ENCODE results near the gene PRKAA2.
"Not testable (repeated sequence)": the region's sequence is repeated elsewhere in the genome, so short reads cannot be mapped to it uniquely, and the experiment has no call there.

The PRKAA2 gene
- long read RNA-seq, donor 1, result 0 reads
- long read RNA-seq, donor 2, result 0 reads
- long read RNA-seq, donor 3, result 0 reads
- long read RNA-seq, donor 4, full-length matches to known transcripts, result 1 of 1 reads
- long read RNA-seq, donor 4, partial matches to known transcripts, result 0 of 1 reads
- long read RNA-seq, donor 4, other reads (novel, unspliced or antisense), result 0 of 1 reads
- long read RNA-seq, donor 5, full-length matches to known transcripts, result 1 of 1 reads
- long read RNA-seq, donor 5, partial matches to known transcripts, result 0 of 1 reads
- long read RNA-seq, donor 5, other reads (novel, unspliced or antisense), result 0 of 1 reads
- long read RNA-seq, donor 6, full-length matches to known transcripts, result 1 of 1 reads
- long read RNA-seq, donor 6, partial matches to known transcripts, result 0 of 1 reads
- long read RNA-seq, donor 6, other reads (novel, unspliced or antisense), result 0 of 1 reads
- long read RNA-seq, donor 7, full-length matches to known transcripts, result 2 of 2 reads
- long read RNA-seq, donor 7, partial matches to known transcripts, result 0 of 2 reads
- long read RNA-seq, donor 7, other reads (novel, unspliced or antisense), result 0 of 2 reads
- long read RNA-seq, donor 8, full-length matches to known transcripts, result 4 of 4 reads
- long read RNA-seq, donor 8, partial matches to known transcripts, result 0 of 4 reads
- long read RNA-seq, donor 8, other reads (novel, unspliced or antisense), result 0 of 4 reads

GRCh38 chr1:56644919-56645676, at the start of gene PRKAA2:
Gene PRKAA2, plus strand, starts transcription at chr1:56645314. Its CDS starts 74 bp downstream, at chr1:56645388.
- peak; percentile 90 for DNase-seq

DNA sequence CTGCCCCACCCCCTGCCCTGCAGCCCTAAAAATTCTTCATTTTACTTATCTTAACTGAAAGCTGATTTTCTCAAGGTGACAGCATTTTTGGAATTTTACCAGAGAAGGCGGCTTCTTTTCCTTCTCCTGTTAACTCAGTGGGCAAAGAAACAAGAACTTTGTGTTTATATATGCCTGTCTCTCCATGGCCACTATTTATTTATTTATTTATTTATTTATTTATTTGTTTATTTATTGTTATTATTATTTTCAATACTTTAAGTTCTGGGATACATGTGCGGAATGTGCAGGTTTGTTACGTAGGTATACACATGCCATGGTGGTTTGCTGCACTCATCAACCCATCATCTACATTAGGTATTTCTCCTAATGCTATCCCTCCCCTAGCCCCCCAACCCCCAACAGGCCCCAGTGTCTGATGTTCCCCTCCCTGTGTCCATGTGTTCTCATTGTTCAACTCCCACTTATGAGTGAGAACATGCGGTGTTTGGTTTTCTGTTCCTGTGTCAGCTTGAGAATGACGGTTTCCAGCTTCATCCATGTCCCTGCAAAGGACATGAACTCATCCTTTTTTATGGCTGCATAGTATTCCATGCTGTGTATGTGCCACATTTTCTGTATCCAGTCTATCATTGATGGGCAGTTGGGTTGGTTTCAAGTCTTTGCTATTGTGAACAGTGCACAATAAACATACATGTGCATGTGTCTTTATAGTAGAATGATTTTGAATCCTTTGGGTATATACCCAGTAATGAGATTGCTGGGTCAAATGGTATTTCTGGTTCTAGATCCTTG, 49.5 kb upstream of the PRKAA2 start:
- not testable (repeated sequence) for DNase-seq

GRCh38 chr1:56610097-56610496, 35.0 kb upstream of the PRKAA2 start:
- not testable (repeated sequence) for DNase-seq

GRCh38 chr1:56610770-56611169, 34.3 kb upstream of the PRKAA2 start:
- DNase-seq, result not testable (repeated sequence)

DNA sequence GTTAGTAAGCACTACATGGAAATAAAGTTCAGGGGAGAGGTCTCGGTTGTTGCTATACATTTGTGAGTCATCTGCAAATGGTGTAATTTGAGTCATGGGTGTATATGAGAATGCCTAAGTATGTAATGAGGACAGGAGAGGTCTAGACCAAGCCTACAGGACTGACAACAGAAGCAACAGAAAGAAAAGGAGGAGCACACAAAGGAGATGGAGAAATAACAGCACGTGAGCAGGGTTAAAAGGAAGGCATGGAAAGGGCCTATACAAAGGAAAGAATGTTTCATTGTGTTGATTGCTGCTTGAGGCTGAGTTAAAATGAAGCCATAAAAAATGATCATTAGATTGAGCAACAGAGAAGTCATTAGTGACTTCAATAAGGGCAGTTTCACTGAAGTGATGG, 28.0 kb upstream of the PRKAA2 start:
- no peak for DNase-seq

DNA sequence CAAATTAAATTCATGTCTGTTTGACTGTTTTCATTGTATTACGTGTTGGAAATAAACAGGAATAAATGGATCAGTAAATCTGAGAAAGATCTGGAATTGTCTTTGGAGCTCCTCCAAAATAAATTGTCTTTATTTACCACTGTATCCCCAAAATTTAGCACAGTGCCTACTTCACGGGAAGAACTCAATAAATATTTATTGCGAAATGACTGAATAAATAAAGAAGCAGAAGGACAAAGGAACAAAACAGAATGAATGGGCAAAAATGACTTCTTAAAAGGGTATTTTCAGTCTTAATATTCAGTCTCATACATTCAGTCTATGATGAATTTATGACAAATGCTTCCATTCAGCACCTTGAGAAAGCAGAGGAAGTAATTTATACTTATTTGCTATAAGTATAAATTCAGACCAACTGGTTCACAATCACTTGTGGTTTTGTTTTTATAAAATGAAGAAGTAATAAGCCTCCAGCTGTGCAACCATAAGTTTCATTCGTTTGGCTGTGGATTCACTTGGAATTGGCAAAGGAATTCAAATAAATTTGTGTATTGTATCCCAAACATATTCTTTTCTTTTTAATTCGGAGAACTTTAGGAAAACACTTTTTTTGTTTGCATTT, 19.2 kb upstream of the PRKAA2 start:
- no peak for DNase-seq

GRCh38 chr1:56626546-56626945, 18.6 kb upstream of the PRKAA2 start:
- DNase-seq, result no peak

GRCh38 chr1:56627019-56627635, 18.0 kb upstream of the PRKAA2 start:
- DNase-seq, result no peak

DNA sequence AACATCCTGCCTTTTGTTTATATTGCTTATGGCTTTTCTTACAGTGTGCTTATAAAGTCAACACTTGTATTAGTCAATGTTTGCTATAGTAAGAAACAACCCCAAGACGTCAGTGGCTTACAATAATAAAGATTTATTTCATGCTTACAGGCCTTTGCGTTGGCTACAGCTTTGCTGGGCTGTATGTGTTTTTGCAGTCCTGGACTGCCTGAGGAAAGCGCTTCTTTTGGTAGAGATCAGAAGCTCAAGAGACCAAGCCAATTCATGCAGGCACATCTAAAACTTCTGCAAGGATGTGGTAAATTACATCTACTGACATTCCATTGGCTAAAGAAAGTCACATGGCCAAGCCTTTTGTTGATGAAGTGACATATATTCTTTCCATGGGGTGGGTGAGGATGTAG, 17.5 kb upstream of the PRKAA2 start:
- no peak for DNase-seq

DNA sequence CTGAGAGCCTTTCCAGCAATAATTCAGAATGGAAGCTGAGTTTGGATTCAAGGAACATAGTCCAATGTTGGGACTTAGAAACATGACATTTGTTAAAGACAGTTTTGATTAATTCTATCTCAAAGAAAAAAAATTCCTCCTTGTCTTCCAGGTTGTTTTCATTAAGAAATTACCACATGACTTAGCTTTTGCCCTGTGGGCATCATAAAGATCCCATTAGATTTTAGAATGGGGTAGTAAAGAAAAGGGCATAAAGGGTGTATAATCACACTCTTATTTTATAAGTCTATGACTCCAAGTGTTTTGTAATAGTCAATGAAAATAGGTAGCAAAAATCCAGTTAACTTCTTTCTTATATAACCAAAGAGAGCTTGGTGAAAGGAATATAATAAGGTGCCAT, 14.3 kb upstream of the PRKAA2 start:
- DNase-seq, result no peak

- DNase-seq, result no peak
Measured at GRCh38 chr1:56631901-56632300, 13.2 kb upstream of the PRKAA2 start.

DNA sequence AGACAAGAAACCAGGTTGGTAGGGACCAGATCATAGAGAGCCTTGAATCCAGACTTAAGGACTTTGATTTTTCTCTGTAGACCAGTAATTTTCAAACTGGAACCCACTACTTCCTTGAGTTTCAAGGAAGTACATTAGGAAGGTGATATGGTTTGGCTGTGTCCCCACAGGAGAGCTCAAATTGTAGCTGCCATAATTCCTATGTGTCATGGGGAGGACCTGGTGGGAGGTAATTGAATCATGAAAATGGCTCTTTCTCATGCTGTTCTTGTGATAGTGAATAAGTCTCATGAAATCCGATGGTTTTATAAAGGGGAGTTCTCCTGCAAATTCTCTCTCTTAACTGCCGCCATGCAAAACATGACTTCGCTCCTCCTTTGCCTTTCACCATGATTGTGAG, 10.1 kb upstream of the PRKAA2 start:
- no peak for DNase-seq

GRCh38 chr1:56638248-56638647, 6.9 kb upstream of the PRKAA2 start:
- no peak for DNase-seq

GRCh38 chr1:56639211-56639610, 5.9 kb upstream of the PRKAA2 start:
- DNase-seq, result no peak

- no peak for DNase-seq
Measured at GRCh38 chr1:56643661-56644060, 1.5 kb upstream of the PRKAA2 start.

GRCh38 chr1:56644064-56644918, 823 bp upstream of the PRKAA2 start:
- peak; percentile 65 for DNase-seq

DNA sequence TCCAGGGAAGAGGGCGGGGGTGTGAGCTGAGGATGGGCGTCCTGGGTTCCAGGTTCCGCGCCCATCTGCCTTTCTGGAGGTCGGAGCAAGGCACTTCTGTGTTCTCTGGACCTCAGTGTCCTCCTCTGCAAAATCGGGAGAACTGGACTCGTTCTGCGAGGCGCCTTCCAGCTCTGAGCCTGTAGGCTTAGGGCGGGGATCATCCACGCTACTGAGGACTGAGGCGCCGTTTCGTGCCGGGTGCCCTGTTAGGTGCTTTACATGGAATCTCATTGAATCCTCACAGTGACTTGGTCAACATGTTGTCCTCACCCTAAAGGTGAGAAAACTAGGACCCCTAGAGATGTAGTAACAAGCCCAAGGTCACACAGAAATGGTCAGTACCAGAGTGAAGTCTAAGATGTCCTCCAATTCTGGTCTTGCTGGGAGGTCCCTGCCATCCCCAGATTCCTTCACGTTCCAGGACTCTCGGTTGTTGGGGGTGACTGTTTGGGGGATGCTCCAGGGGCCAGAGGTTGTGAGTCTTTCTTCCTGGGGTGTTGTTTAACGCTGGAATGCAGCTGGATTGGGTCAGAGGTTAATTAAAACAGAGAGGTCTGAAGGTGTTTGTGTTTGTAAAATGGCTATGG, 677 bp downstream of the PRKAA2 start:
- no peak for DNase-seq

DNA sequence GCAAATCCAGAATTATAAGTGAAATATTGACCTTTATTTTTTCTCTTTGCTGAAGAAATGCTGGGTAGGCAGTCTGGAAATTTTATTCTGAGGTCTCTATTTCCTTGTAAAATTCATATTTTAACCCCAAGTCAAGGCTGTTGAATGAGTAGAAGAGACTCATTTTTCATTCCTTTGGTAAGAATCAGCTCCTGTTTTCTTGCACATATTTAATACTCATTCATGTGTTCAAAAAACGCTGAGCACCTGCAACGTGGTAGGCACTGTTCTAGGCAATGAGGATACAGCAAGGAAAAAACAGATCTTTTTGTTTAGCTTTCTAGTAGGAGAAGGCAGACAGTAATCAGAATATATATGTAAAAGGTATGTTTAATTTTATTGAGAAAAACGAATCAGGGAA, 1.5 kb downstream of the PRKAA2 start:
- no peak for DNase-seq

- DNase-seq, result no peak
Measured at GRCh38 chr1:56647106-56647505, 2.0 kb downstream of the PRKAA2 start.

DNA sequence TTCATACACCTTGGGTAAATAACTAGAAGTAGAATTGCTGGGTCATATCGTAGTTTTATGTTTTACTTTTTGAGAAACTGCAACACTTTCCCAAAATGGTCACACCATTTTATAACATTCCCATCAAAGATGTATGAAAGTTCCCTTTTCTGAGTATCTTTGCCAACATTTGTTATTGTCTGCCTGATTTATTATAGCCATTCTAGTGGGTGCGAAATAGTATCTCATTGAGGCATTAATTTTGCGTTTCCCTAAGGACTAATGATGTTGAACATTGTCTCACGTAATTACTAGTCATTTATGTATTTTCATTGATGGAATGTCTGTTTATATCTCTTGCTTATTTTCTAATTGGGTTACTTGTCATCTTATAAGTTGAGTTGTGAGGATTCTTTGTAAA, 3.4 kb downstream of the PRKAA2 start:
- no peak for DNase-seq
